Heart left ventricle (tissue), 16 donors: ENCODE results near the gene TRIM46. TPM values are rescaled to one million over a fixed set of nuclear protein-coding genes. Genes with fewer than 3 reads are reported as not detected.

Source experiments
- ATAC-seq, 4 donors: fragments of 200-7000 bp; cut with Tn5 transposase; one replicate each; pipeline ENCODE4 v1.9.1; 2020 to 2022; ENCODE audit warnings: moderate library complexity in 4 of 4, mild to moderate bottlenecking in 3 of 4, moderate number of reproducible peaks in 1 of 4
- DNase-seq, 5 donors: peaks; one replicate each; pipeline ENCODE4 v3.0.0-alpha.2; 2020
- H3K27ac ChIP-seq, 12 donors: fragments of 200-600 bp; sonication (generic) in 4 of 12; one replicate each; pipeline versions ENCODE4 v1.5.0 to v1.8.0; 2016 to 2022; ENCODE audit warnings: mild to moderate bottlenecking in 2 of 12
- H3K27me3 ChIP-seq, 9 donors: fragments of 200-600 bp; sonication (generic) in 2 of 9; one replicate each; pipeline versions ENCODE4 v1.5.1 to v1.8.0; 2016 to 2022; ENCODE audit warnings: mild to moderate bottlenecking in 3 of 9
- H3K36me3 ChIP-seq, 9 donors: fragments of 200-600 bp; sonication (generic) in 2 of 9; one replicate each; pipeline versions ENCODE4 v1.5.0 to v1.8.0; 2018 to 2022; ENCODE audit warnings: mild to moderate bottlenecking in 2 of 9
- H3K4me1 ChIP-seq, 12 donors: fragments of 200-600 bp; sonication (generic) in 4 of 12; one replicate each; pipeline versions ENCODE4 v1.5.0 to v1.8.0; 2016 to 2022; ENCODE audit warnings: mild to moderate bottlenecking in 3 of 12
- H3K4me3 ChIP-seq, 12 donors: fragments of 200-600 bp; sonication (generic) in 4 of 12; one replicate each; pipeline versions ENCODE4 v1.5.0 to v1.8.0; 2017 to 2022; ENCODE audit warnings: mild to moderate bottlenecking in 9 of 12, moderate library complexity in 4 of 12
- H3K9me3 ChIP-seq, 12 donors: fragments of 200-600 bp; sonication (generic) in 4 of 12; one replicate each; pipeline versions ENCODE4 v1.5.0 to v1.8.0; 2016 to 2022; ENCODE audit warnings: mild to moderate bottlenecking in 1 of 12
- POLR2A ChIP-seq, 2 donors: fragments of 450-650 bp; IDR thresholded peaks; one replicate each; pipeline ENCODE4 v1.6.1; 2017; ENCODE audit warnings: antibody characterized with exemption in 2 of 2, mild to moderate bottlenecking in 2 of 2, moderate library complexity in 2 of 2
- WGBS, 4 donors: extraction: QIAGEN DNeasy Blood & Tissue Kit in 2 of 4; methylation state at CpG; one replicate each; pipeline versions ENCODE4 v1.1.5 to v1.1.7; 2013 to 2018; 5-methylcytosine and 5-hydroxymethylcytosine counted together
- intact Hi-C, 10 donors: fragments of 100-400 bp; cut with DNase I; formaldehyde crosslinking; loops; one replicate each; pipeline versions ENCODE4 v1.11.1 to v1.14.2; 2022
- polyA plus RNA-seq, 2 donors: library from polyadenylated mRNA; stranded (reverse); fragments of 200-250 nt; gene quantifications; one replicate each; pipeline ENCODE4 v1.2.3, GENCODE V29; 2013
- total RNA-seq, 9 donors: library from RNA; depleted of rRNA in 2 of 9; stranded (reverse); fragments of >200 nt in 2 of 9; fragmentation: NEBNext Ultra II Directional in 3 of 9; extraction: Animal tissue kit (Norgen Biotek cat#: 25700) in 3 of 9; gene quantifications; one replicate each; pipeline versions ENCODE4 v1.1.0 to v1.2.4, GENCODE V29; 2016 to 2023
- TF ChIP-seq, protein P1 (sequence below), 12 donors: fragments of 200-600 bp; sonication (generic) in 4 of 12; IDR thresholded peaks; one replicate each; pipeline versions ENCODE4 v1.5.0 to v1.8.0; 2018 to 2022; ENCODE audit warnings: antibody characterized with exemption in 12 of 12, mild to moderate bottlenecking in 5 of 12
- donor health status: ischemic (EF 13 %, LVEDD 7.1; RV severe dilation, severe dysfunction).
- donor health status: healthy with polysubstance abuse.
- donor health status: DM: no; HTN: yes; CAD: no.
- donor health status: DM: no; HTN: no; CAD: no.
- donor health status: ischemic (EF 25% LVEDD 6.9; RV normal size, moderate dysfunction).
- donor health status: ischemic (EF 25% LVEDD 5.7; RV mildly dilated, moderate dysfunction).
- donor health status: healthy.
- donor health status: DM: yes; HTN: yes; CAD: no.
- donor health status: ischemic (EF 35%, LVEDD 5.7; RV mildly dilated, moderate dysfunction).
- donor health status: nonischemic (EF 11% LVEDD 7.7; RV severe dilation, severe dysfunction).
- donor health status: DM: yes; HTN: yes; CAD: no.
- donor health status: PGD.
- donor health status: ischemic (EF 29% LVEDD 5.4; RV normal size, mild dysfunction).
- donor health status: nonischemic (EF 23%, LVEDD 6.1; RV moderate dilation, normal function).

Gene TRIM46
- total and polyA plus RNA-seq, 11 donors: 0.04 to 0.41 (median 0.12) TPM; not detected in 5

DNA sequence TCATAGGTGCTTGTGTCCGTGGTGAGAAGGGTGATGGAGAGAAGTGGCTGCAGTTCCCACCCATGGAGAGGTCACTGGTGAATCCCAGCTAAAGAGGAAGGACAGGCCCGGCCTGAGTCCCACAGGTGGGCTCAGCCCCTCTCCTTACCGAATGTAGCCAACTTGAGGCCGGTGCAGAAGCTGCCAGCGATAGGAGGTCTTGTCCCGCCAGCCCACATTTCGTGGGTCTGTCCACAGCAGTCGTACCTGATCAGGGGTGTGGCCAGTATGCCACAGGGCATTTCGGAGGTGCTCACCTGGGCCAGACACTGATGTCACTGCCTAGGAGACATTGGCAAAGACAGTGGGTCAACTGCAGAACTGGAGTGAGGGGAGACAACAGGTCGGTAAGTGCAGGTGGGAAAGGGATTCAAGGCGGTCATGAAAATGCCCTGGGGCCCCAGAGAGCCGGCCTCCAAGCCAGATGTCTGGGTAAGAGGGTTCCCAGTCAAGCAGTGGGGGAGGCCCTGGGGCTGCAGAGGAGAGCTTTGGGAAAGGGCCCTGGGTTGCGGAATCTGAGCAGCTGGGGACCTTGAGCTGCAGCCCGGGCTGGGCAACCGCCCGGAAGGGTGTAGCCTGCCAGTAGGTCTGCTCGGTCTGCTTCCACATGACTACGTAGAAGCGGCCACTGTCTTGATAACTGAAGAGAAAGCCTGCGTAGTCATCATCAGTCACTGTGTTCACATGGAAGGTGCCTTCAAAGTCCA, 23.4 kb downstream of the TRIM46 start:
- ATAC-seq: no peak
- no peak overlapping the region for H3K27ac ChIP-seq

DNA sequence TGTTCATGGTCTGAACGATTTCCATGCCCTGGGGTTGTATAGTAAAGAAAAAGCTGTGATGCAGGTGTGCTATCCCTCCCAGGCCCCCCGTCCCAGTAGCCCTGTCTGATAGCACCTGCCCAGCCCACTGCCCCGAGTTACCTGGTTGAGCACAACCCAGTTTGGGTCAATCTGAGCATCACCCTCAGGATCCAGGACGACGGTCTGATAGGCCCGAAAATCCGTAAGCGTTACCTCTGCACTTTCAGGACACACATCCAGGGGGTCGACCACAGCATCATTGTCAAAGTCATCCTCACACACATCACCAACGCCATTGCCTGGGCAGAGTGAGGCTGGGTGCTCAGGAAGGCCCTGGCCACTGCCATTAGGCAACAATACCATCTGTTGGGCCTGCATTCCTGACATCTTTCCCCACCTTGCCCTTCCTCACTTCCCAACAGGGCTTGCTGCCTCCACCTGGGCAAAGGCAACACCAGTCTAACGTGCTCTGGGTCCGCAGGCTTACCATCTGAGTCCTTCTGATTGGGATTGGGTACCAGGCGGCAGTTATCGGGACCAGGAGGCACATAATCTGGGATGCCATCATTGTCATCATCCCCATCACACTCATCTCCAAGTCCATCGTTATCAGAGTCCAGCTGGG, 24.4 kb downstream of the TRIM46 start:
- Histone ChIP-seq H3K4me1 (peaks cover 0 to 26% (median 22%) of the 10 kb centered on the region in 12 donors), H3K36me3 (peaks cover 0 to 30% (median 0%) of the 10 kb centered on the region in 9 donors), H3K9me3 (no peaks in the 10 kb centered on the region), H3K4me3 (no peak overlapping the region), H3K27me3 (no peaks in the 10 kb centered on the region), H3K27ac (no peak overlapping the region)
- no peak for TF ChIP-seq POLR2A (IDR thresholded peaks at IDR 0.05)
- TF ChIP-seq, protein P1, sequence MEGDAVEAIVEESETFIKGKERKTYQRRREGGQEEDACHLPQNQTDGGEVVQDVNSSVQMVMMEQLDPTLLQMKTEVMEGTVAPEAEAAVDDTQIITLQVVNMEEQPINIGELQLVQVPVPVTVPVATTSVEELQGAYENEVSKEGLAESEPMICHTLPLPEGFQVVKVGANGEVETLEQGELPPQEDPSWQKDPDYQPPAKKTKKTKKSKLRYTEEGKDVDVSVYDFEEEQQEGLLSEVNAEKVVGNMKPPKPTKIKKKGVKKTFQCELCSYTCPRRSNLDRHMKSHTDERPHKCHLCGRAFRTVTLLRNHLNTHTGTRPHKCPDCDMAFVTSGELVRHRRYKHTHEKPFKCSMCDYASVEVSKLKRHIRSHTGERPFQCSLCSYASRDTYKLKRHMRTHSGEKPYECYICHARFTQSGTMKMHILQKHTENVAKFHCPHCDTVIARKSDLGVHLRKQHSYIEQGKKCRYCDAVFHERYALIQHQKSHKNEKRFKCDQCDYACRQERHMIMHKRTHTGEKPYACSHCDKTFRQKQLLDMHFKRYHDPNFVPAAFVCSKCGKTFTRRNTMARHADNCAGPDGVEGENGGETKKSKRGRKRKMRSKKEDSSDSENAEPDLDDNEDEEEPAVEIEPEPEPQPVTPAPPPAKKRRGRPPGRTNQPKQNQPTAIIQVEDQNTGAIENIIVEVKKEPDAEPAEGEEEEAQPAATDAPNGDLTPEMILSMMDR (IDR thresholded peaks at IDR 0.05): no peak
- ATAC-seq: no peak
- DNase-seq: peak in 1 of 5 donors; percentile 21
- intact Hi-C loops: no loop called here
- WGBS, 4 donors: 92 to 95% (median 93%) methylated on average over 14 to 15 of the region's 15 CpGs

More for the DNA sequence above, 23.4 kb downstream of the TRIM46 start:
- H3K36me3 ChIP-seq: peaks cover 0 to 28% (median 0%) of the 10 kb centered on the region in 9 donors
- intact Hi-C loops: no loop called here
- H3K27me3 ChIP-seq: no peaks in the 10 kb centered on the region
- H3K9me3 ChIP-seq: no peaks in the 10 kb centered on the region
- H3K4me1 ChIP-seq: peaks cover 0 to 33% (median 24%) of the 10 kb centered on the region in 12 donors
- 91 to 95% (median 94%) methylated on average over 19 to 20 of the region's 20 CpGs for WGBS, 4 donors
- no peak overlapping the region for H3K4me3 ChIP-seq
- TF ChIP-seq, protein P1 (IDR thresholded peaks at IDR 0.05): no peak
- no peak for TF ChIP-seq POLR2A (IDR thresholded peaks at IDR 0.05)
- peak in 2 of 5 donors; percentile 18 to 32 for DNase-seq

DNA sequence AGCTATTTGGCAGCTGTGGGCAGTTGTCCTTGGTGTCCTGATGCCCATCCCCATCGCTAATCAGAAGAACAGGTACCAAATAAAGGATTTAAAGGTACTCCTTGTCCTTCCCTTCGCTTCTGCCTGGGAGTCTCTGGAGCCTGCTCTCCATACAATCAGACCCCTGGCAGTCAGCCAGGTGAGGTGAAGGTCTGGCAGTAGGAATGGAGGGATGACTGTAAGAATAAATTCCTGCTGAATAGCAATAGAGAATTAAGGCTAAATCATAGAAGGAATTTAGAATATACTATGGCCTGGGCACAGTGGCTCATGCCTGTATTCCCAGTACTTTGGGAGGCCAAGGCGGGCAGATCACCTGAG, 24.9 kb downstream of the TRIM46 start:
- intact Hi-C loops: no loop called here
- no peak overlapping the region for H3K4me3 ChIP-seq
- H3K27ac ChIP-seq: no peak overlapping the region
- H3K9me3 ChIP-seq: no peaks in the 10 kb centered on the region
- H3K4me1 ChIP-seq: peaks cover 0 to 22% (median 18%) of the 10 kb centered on the region in 12 donors
- H3K27me3 ChIP-seq: no peaks in the 10 kb centered on the region
- WGBS, 4 donors: 92 to 96% (median 94%) methylated on average over 3 of the region's 3 CpGs
- TF ChIP-seq, protein P1 (IDR thresholded peaks at IDR 0.05): no peak
- no peak for TF ChIP-seq POLR2A (IDR thresholded peaks at IDR 0.05)
- ATAC-seq (no peak), DNase-seq (peak in 1 of 5 donors; percentile 10)
- peaks cover 0 to 35% (median 0%) of the 10 kb centered on the region in 9 donors for H3K36me3 ChIP-seq

DNA sequence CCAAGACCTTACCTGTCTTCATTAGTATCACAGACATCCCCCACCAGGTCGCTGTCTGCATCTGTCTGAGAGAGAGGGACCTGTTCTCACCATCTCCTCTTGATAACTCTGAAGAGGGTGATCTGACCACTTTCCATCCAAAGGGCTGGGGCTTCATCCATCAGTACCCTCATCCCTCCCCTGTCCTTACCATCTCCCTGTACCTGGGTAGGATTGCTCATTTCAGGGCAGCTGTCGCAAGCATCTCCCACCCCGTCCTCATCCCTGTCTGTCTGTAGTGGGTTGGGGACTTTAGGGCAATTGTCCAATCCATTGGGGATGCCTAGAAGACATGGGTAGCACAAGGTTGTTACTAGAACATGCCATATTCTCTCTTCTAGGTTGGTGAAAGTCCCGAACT, 26.1 kb downstream of the TRIM46 start:
- WGBS, 4 donors: 90 to 91% (median 91%) methylated on average over 4 of the region's 4 CpGs
- ATAC-seq: no peak

More for the DNA sequence above, 26.1 kb downstream of the TRIM46 start:
- H3K27me3 ChIP-seq: no peaks in the 10 kb centered on the region
- intact Hi-C loops: no loop called here
- peaks cover 0 to 10% (median 7%) of the 10 kb centered on the region in 12 donors for H3K4me1 ChIP-seq
- peak in 1 of 5 donors; percentile 15 for DNase-seq
- H3K4me3 ChIP-seq: no peak overlapping the region
- peaks cover 0 to 43% (median 0%) of the 10 kb centered on the region in 9 donors for H3K36me3 ChIP-seq
- TF ChIP-seq, protein P1 (IDR thresholded peaks at IDR 0.05): no peak
- no peak for TF ChIP-seq POLR2A (IDR thresholded peaks at IDR 0.05)
- H3K27ac ChIP-seq: no peak overlapping the region
- H3K9me3 ChIP-seq: no peaks in the 10 kb centered on the region
